ENCODE measurements around the gene SYT1. TPM values are rescaled to one million over a fixed set of nuclear protein-coding genes. Genes with fewer than 3 reads are reported as not detected.

Gene SYT1
- total and polyA plus RNA-seq, 10 donors, result 0.56 to 7.3 (median 2.6) TPM

GRCh38 chr12:79069009-79069408, 204.4 kb downstream of the SYT1 start:
- intact Hi-C loops (cut with DNase I; ENCODE audit: low total_unique reads), result no loop called here
- no peak overlapping the region for H3K4me3 ChIP-seq
- no peaks in the 10 kb centered on the region for H3K4me1 ChIP-seq
- DNase-seq, result no peak
- no peaks in the 10 kb centered on the region for H3K27me3 ChIP-seq (replicated peaks in 1 of 7)
- TF ChIP-seq POLR2A (IDR thresholded peaks at IDR 0.05) (no peak), CTCF (IDR thresholded peaks at IDR 0.05 in 8 of 11, conservative IDR thresholded peaks at IDR 0.05 in 3 of 11) (no peak), POLR2AphosphoS5 (IDR thresholded peaks at IDR 0.05) (no peak)
- no peaks in the 10 kb centered on the region for H3K9me3 ChIP-seq
- H3K27ac ChIP-seq, result no peak overlapping the region
- no peaks in the 10 kb centered on the region for H3K36me3 ChIP-seq

GRCh38 chr12:79071498-79071897, 206.9 kb downstream of the SYT1 start:
- Histone ChIP-seq H3K27me3 (replicated peaks in 1 of 7) (no peaks in the 10 kb centered on the region), H3K4me1 (no peaks in the 10 kb centered on the region), H3K36me3 (no peaks in the 10 kb centered on the region), H3K4me3 (no peak overlapping the region), H3K27ac (no peak overlapping the region), H3K9me3 (no peaks in the 10 kb centered on the region)
- 92 to 98% (median 95%) methylated on average over 1 of the region's 1 CpG for WGBS, 5 donors
- intact Hi-C loops (cut with DNase I; ENCODE audit: low total_unique reads), result no loop called here
- TF ChIP-seq CTCF (IDR thresholded peaks at IDR 0.05 in 8 of 11, conservative IDR thresholded peaks at IDR 0.05 in 3 of 11), result no peak
- no peak for TF ChIP-seq POLR2AphosphoS5 (IDR thresholded peaks at IDR 0.05)
- no peak for TF ChIP-seq POLR2A (IDR thresholded peaks at IDR 0.05)
- no peak for DNase-seq

DNA sequence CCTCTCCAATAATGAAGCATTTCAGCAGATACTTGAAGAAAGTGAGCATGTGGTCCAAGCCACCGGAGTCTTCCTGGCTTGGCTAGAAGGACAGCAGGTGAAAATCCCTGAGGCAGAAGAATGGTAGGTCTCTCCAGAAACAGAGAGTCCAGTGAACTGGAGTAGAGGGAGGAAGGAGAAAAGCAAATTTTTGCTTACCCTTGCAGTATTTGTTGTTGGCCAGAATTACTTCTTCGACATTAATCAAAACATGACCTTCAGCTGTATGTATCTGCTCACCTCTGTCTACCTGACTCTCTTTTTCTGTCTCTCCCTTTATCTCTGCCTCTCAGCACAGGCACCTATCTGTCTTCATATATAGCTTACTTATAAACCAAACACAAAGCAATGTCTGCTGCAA, 208.9 kb downstream of the SYT1 start:
- WGBS, 5 donors, result 82 to 96% (median 88%) methylated on average over 2 of the region's 2 CpGs
- H3K4me1 ChIP-seq, result no peaks in the 10 kb centered on the region
- no peak overlapping the region for H3K27ac ChIP-seq
- intact Hi-C loops (cut with DNase I; ENCODE audit: low total_unique reads), result no loop called here
- no peaks in the 10 kb centered on the region for H3K36me3 ChIP-seq
- H3K9me3 ChIP-seq, result no peaks in the 10 kb centered on the region
- no peak for TF ChIP-seq POLR2AphosphoS5 (IDR thresholded peaks at IDR 0.05)
- no peak for TF ChIP-seq CTCF (IDR thresholded peaks at IDR 0.05 in 8 of 11, conservative IDR thresholded peaks at IDR 0.05 in 3 of 11)
- no peaks in the 10 kb centered on the region for H3K27me3 ChIP-seq (replicated peaks in 1 of 7)
- H3K4me3 ChIP-seq, result no peak overlapping the region
- DNase-seq, result no peak

- no peaks in the 10 kb centered on the region for H3K4me1 ChIP-seq
- no peak for DNase-seq
- H3K9me3 ChIP-seq, result no peaks in the 10 kb centered on the region
- H3K27ac ChIP-seq, result no peak overlapping the region
- TF ChIP-seq CTCF (IDR thresholded peaks at IDR 0.05 in 8 of 11, conservative IDR thresholded peaks at IDR 0.05 in 3 of 11) (no peak), POLR2AphosphoS5 (IDR thresholded peaks at IDR 0.05) (no peak), POLR2A (IDR thresholded peaks at IDR 0.05) (no peak)
- H3K27me3 ChIP-seq (replicated peaks in 1 of 7), result no peaks in the 10 kb centered on the region
- H3K4me3 ChIP-seq, result no peak overlapping the region
- WGBS, 5 donors, result 54 to 66% (median 63%) methylated on average over 1 of the region's 1 CpG
- no peaks in the 10 kb centered on the region for H3K36me3 ChIP-seq
- intact Hi-C loops (cut with DNase I; ENCODE audit: low total_unique reads), result no loop called here
These were observed 218.0 kb downstream of the SYT1 start for GRCh38 chr12:79082595-79082994.
